Tibial nerve (tissue), 3 donors: ENCODE measurements around the gene OTOF.

ENCODE experiments used
- CTCF ChIP-seq, 5 experiments: fragments of 200-600 bp in 3 of 5; fragments of 450-650 bp in 2 of 5; sonication (generic) in 3 of 5; IDR thresholded peaks; one replicate each; pipeline ENCODE4 v1.5.1; 2016 to 2019; ENCODE audit warnings: antibody characterized with exemption in 5 of 5, mild to moderate bottlenecking in 3 of 5, moderate library complexity in 2 of 5
- POLR2A ChIP-seq, 2 donors: fragments of 450-650 bp; IDR thresholded peaks; one replicate each; pipeline ENCODE4 v1.6.1; 2017; ENCODE audit warnings: antibody characterized with exemption in 2 of 2, mild to moderate bottlenecking in 2 of 2, moderate library complexity in 2 of 2

GRCh38 chr2:26506279-26506678 lies 28.4 kb upstream of the OTOF start:
- TF ChIP-seq POLR2A (IDR thresholded peaks at IDR 0.05) (no peak), CTCF (IDR thresholded peaks at IDR 0.05) (no peak)
